ENCODE measurements around the gene C13orf42.

DNA sequence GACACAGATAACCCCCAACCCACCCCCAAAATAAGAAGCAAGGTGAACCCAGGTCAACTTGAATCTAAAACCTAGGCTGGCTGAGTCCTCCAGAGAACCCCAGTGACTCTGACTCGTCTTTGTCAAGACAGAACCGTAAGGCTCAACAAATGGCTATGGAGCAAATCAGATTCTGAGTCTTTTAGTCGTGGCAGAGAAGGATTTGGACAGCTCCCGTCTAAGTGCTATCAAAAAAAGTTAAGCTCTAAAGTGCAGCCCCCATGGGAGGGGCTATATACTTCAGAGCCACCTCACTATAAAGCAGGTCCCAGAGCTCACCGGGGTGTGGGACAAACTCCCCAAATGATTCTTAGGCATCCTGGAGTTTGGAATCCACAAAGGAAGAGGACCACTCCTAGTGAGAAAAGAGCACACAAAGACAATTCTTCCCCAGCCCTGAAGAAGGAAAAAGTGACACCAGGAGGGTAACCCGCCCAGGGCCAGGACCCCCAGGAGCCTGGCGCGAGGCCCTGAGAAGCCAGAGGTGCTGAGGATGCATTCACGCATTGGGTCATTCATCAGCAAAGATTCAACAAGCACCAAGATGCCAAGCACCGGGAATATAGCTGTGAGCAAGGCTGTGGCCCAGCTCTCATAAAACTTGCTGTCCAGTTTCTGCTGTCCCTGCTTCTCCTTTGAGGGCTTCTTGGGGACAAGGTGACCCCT lies 25.4 kb upstream of the C13orf42 start:
- TF ChIP-seq, protein P1, sequence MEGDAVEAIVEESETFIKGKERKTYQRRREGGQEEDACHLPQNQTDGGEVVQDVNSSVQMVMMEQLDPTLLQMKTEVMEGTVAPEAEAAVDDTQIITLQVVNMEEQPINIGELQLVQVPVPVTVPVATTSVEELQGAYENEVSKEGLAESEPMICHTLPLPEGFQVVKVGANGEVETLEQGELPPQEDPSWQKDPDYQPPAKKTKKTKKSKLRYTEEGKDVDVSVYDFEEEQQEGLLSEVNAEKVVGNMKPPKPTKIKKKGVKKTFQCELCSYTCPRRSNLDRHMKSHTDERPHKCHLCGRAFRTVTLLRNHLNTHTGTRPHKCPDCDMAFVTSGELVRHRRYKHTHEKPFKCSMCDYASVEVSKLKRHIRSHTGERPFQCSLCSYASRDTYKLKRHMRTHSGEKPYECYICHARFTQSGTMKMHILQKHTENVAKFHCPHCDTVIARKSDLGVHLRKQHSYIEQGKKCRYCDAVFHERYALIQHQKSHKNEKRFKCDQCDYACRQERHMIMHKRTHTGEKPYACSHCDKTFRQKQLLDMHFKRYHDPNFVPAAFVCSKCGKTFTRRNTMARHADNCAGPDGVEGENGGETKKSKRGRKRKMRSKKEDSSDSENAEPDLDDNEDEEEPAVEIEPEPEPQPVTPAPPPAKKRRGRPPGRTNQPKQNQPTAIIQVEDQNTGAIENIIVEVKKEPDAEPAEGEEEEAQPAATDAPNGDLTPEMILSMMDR (IDR thresholded peaks at IDR 0.05; ENCODE audit: poor library complexity, severe bottlenecking), result no peak
- TF ChIP-seq POLR2AphosphoS5 (IDR thresholded peaks at IDR 0.05) (no peak), EZH2 (IDR thresholded peaks at IDR 0.05; ENCODE audit: borderline replicate concordance, insufficient read depth, low read length, poor library complexity, severe bottlenecking) (no peak), TAF1 (IDR thresholded peaks at IDR 0.05; ENCODE audit: low read depth) (no peak)
- TF ChIP-seq, protein P2, sequence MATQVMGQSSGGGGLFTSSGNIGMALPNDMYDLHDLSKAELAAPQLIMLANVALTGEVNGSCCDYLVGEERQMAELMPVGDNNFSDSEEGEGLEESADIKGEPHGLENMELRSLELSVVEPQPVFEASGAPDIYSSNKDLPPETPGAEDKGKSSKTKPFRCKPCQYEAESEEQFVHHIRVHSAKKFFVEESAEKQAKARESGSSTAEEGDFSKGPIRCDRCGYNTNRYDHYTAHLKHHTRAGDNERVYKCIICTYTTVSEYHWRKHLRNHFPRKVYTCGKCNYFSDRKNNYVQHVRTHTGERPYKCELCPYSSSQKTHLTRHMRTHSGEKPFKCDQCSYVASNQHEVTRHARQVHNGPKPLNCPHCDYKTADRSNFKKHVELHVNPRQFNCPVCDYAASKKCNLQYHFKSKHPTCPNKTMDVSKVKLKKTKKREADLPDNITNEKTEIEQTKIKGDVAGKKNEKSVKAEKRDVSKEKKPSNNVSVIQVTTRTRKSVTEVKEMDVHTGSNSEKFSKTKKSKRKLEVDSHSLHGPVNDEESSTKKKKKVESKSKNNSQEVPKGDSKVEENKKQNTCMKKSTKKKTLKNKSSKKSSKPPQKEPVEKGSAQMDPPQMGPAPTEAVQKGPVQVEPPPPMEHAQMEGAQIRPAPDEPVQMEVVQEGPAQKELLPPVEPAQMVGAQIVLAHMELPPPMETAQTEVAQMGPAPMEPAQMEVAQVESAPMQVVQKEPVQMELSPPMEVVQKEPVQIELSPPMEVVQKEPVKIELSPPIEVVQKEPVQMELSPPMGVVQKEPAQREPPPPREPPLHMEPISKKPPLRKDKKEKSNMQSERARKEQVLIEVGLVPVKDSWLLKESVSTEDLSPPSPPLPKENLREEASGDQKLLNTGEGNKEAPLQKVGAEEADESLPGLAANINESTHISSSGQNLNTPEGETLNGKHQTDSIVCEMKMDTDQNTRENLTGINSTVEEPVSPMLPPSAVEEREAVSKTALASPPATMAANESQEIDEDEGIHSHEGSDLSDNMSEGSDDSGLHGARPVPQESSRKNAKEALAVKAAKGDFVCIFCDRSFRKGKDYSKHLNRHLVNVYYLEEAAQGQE (IDR thresholded peaks at IDR 0.05; ENCODE audit: borderline replicate concordance), result no peak
